VCaP (cell line): ENCODE measurements around the gene TERB1.

Source experiments
- H3K27ac ChIP-seq: fragments of 450-650 bp; 2 replicates; pipeline ENCODE4 v1.5.1; 2017
- TF ChIP-seq, protein P1 (sequence below): fragments of 450-650 bp; conservative IDR thresholded peaks from 2 replicates; pipeline ENCODE4 v1.5.1; 2017; ENCODE audit warnings: mild to moderate bottlenecking, moderate library complexity

The TERB1 gene

DNA sequence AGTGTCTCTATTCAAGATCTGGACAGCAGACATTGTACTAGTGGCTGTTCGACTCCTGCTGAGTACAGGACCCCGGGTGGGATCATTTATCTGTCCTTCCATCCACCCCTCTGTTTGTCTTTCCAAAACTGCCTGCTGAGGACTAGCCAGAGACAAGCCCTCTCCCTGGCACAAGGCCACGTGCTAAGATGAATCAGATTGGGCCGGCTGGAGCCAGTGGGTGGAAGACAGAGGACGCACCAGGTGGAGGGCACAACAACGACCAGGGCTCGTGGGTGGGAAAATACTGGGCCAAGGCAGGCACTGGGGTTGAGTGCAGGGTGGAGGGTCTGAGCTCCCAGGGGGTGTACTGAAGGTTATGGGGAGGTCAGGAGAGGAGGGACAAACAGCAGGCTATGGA, 41.4 kb upstream of the TERB1 start:
- H3K27ac ChIP-seq, result no peak overlapping the region
- TF ChIP-seq, protein P1, sequence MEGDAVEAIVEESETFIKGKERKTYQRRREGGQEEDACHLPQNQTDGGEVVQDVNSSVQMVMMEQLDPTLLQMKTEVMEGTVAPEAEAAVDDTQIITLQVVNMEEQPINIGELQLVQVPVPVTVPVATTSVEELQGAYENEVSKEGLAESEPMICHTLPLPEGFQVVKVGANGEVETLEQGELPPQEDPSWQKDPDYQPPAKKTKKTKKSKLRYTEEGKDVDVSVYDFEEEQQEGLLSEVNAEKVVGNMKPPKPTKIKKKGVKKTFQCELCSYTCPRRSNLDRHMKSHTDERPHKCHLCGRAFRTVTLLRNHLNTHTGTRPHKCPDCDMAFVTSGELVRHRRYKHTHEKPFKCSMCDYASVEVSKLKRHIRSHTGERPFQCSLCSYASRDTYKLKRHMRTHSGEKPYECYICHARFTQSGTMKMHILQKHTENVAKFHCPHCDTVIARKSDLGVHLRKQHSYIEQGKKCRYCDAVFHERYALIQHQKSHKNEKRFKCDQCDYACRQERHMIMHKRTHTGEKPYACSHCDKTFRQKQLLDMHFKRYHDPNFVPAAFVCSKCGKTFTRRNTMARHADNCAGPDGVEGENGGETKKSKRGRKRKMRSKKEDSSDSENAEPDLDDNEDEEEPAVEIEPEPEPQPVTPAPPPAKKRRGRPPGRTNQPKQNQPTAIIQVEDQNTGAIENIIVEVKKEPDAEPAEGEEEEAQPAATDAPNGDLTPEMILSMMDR, result no peak

DNA sequence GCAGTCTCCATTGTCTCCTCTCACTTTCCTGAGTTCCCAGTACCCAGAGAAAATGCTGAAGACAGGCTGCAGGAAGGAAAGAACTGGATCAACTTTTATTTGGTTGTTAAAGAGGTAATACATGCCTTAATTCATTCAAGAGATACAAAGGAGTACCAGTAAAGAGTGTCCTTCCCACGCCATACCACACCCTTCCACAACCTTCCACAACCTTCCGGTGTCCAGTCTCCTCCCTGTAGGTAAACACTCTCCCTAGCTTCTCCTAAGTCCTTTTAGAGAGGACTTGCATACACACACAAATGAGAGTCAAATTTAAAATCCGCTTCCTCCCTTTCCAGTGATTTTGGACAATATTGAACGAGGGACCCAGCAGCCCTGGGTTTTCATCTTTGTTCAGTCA, 40.0 kb upstream of the TERB1 start:
- no peak overlapping the region for H3K27ac ChIP-seq
- TF ChIP-seq, protein P1, result no peak

DNA sequence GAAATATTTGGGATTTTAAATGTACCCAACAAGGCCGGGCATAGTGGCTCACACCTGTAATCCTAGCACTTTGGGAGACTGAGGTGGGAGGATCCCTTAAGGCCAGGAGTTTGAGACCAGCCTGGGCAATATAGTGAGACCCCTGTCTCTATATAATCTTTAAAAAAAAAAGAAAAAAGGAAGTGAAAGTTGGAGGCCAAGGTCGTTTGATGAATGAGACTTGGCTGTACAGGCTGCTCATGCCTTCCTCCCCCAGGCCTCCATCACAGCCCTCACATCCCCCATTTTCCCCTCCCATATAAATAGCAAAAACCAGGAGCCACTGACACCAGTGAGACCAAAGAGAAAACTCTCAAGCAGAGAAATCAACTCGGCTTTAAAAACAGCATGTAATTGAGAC, 39.5 kb upstream of the TERB1 start:
- TF ChIP-seq, protein P1, result no peak
- no peak overlapping the region for H3K27ac ChIP-seq

DNA sequence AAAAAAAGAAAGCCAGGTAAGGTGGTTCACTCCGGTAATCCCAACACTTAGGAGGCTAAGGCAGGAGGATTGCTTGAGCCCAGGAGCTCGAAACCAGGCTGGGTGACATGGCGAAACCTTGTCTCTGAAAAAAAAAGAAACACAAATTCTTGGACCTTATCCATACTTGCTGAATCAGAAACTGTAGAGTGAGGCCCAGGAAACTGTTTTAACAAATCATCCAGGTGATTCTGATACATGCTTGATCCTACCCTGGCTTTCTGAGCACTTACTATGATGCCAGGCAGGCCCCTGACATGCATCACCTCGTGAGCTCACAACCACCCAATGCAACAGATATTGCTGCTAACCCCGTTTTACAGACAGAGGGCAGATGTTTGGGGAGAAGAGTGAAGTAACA, 33.4 kb upstream of the TERB1 start:
- TF ChIP-seq, protein P1, result no peak
- H3K27ac ChIP-seq, result no peak overlapping the region

DNA sequence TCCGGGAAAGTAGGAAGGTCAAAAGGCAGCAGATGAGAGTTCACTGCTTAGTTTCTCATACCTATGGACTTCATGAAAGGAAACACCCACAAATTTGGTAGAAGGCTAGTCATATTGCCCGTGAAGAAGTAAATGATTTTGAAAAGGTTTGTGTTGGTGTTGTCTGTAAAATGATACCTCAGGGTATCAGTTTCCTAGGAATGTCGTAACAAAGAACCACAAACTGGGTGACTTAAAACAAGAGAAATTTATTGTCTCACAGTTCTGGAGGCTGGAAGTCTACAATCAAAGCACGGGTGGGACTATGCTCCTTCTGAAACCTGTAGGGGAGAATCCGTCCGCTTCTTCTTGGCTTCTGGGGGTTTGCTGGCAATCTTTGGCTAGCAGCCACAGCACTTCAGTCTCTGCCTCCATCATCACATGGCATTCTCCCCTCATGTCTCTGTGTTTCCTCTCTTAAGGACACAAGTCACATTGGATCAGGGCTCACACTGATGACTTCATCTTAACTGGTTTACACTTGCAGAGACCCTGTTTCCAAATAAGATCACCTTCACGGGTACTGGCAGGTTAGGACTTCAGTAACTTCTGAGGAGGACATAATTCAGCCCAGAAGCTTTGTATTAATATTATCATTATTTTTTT, 31.4 kb upstream of the TERB1 start:
- H3K27ac ChIP-seq, result no peak overlapping the region
- TF ChIP-seq, protein P1, result no peak

DNA sequence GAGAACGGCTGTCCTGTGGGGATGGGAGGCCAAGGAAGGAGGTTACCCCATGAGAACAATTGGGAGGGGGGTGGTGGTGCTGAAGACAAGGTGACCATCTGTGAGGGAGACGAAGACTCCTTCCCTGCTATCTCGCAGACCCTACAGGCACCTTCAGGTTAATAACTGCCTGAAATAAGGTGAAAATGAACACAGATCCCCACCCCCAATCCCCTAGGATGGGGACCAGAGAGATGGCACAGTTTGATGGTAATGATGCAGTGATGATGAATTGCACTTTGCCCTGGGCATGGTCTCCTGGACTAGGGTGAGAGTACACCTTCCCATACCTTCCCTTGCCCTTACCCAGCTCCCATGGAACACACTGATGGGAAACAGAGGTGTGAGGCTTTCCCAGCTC, 30.8 kb upstream of the TERB1 start:
- TF ChIP-seq, protein P1, result no peak
- H3K27ac ChIP-seq, result no peak overlapping the region

DNA sequence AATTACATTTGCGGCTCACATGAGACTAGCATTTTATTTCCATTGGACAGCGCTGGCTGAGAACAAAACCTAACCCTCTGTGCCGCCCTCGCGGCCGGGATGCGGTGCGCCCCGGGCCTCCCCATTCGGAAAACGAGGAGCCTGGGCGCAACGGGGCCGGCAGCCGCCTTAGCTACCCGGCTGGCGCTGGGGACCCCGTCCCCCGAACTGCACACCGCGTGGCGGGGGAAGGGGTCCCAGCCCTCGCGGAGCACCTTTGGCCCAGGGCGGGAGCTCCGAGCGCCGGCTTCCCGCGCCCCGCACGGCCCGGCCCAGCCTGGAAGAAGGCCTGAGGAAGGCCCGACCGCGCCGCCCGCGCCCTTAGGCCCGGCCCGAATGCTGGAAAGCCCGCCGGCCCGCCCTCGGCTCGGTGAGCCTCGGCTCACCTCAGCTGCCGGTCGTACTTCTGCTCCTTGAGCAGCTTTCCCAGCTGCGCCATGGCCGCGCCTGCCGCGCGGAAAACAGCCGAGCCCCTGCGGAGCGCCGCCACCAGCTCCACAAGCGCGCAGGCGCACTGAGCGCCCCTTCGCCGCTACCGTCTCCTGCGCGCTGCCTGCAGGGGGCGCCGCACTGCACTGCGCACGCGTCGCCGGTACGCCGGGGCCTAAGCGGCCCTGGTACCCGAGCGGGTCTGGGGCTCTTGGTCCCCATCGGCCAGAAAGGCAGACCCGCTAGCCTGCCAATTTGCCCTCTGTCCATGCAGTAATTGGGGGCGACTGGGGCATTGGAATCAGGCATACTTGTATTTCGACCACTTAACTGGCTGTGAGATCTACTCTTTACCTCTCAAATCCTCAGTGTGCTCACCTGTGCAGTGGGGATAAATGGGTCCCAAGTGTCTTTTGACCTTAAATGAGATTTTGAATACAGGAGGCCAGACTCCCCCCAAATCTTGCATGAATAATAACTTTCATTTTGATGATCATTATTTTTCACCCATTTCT, 29.3 kb upstream of the TERB1 start, which contains the start of gene NAE1:
Gene NAE1, minus strand, starts transcription at position 555 of the 983 bp plus-strand sequence. Its CDS starts 77 bp downstream, at position 478.
- peak within 1 kb of the TSS; percentile 79 for H3K27ac ChIP-seq

More for the DNA sequence above, 29.3 kb upstream of the TERB1 start, which contains the start of gene NAE1:
- TF ChIP-seq, protein P1, result peak; percentile 92
